GM08714 (cell line): Measurements from ENCODE around the gene MAP4K3.
"Not testable (repeated sequence)": the region's sequence is repeated elsewhere in the genome, so short reads cannot be mapped to it uniquely, and the experiment has no call there.

Experiments
- H3K4me3 ChIP-seq: fragments of 200-500 bp; sonication (Bioruptor generic); 2 replicates; pipeline ENCODE4 v1.5.1; 2014; ENCODE audit warnings: mild to moderate bottlenecking, low read length, inconsistent platforms
- ZNF274 ChIP-seq: IDR thresholded peaks from 2 replicates; pipeline ENCODE4 v1.6.1; 2012; ENCODE audit warnings: mild to moderate bottlenecking, low read depth, low read length

MAP4K3 gene

DNA sequence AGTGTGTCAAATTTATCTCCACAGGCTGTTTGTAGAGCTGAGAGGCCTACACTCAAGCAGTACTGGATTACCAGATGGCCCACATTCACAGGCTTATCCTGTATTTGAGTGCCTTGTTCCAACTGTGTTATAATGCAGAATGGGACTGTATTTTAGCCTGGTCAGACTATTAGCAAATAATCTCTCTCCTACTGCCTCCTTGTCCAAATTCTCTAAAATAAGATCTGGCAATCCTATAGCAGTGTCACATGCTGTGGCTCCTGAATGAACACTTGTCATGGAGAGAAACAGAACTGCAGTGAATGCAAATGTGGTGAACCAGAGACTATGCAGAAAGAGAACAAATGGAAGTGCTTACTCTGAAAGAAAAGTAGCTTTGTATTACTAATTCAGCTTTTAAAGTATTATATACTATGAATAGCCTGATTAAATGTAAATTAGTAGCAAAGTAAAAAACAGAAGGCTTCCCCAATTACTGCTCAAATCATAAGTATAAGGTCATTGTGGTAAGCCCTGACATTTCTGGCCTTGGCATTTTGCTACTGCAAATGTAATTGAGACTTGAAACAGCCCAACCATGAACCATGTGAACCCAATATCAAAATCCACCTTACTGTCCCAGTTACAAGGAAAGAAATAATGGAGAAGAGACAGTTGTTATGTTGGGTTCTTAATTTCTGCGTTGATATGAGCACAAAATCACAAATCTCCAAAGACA lies 80.0 kb downstream of the MAP4K3 start:
- H3K4me3 ChIP-seq, result no peak overlapping the region
- no peak for TF ChIP-seq ZNF274

DNA sequence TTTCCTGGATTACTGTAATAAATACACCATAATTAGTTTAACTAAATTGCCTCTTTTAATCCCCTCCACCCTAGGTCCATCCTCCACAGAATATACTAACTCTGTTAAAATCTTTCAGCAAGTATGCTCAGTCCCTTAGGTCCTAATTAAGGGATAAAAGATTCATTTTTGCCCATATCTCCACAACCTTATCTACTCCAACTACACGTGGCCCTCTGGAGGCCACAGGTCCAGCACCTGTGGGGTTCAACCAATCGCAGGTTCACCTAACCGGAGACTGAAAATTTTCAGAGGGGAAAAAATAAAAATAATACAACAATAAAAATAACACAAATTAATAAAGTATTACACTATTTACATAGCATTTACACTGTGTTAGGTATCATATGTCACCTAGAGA lies 86.4 kb downstream of the MAP4K3 start:
- TF ChIP-seq ZNF274, result no peak
- H3K4me3 ChIP-seq, result no peak overlapping the region

DNA sequence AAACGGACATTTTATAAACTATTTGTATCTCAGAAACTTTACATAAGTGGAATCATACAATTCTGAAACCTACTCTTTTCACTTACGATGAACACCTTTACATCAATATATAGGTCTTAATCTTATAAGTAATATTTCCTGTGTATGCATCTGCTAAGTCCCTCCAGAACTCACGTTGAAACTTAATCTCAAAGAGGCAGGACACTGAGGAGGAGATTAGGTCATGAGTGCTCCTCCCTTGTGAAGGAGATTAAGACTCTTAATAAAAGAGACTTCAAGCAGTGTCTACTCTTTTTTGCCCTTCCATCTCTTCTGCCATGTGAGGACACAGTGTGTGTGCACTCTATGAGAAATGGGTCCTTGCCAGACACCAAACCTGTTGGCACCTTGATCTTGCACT lies 98.6 kb downstream of the MAP4K3 start:
- H3K4me3 ChIP-seq, result no peak overlapping the region
- no peak for TF ChIP-seq ZNF274

DNA sequence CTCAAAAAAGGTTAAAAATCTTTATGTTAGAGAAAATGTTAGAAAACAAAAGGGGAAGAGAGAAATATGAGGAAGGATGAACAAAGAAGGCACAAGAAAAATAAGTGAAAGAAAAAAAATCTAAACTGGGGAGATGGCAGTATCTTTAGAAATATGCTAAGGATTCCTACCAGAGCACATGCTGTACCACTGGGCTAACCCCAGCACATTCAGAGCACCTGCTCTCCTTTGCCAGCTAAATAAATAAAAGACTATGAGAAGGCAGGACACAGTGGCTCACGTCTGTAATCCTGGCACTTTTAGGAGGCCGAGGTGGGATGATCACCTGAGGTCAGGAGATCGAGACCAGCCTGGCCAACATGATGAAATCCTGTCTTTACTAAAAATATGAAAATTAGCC lies 101.2 kb downstream of the MAP4K3 start:
- no peak overlapping the region for H3K4me3 ChIP-seq
- TF ChIP-seq ZNF274, result no peak

DNA sequence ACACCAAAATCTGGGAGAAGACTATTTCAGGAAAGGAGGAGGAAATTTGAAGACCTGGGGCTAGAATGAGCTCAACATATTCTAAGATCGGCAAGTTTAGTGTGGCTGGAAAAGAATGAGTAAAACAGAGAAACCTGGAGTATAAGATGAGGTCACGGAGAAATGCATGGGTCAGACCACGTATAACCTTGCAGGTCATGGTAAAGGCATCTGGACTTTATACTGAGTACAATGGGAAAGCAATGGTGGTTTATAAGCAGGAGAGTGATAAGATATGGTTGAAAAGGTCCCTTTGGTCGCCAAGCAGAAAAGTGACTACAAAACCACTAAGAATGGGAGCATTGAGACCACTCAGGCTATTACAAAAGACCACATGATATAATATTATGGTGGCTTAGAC lies 102.1 kb downstream of the MAP4K3 start:
- no peak for TF ChIP-seq ZNF274
- H3K4me3 ChIP-seq, result no peak overlapping the region

DNA sequence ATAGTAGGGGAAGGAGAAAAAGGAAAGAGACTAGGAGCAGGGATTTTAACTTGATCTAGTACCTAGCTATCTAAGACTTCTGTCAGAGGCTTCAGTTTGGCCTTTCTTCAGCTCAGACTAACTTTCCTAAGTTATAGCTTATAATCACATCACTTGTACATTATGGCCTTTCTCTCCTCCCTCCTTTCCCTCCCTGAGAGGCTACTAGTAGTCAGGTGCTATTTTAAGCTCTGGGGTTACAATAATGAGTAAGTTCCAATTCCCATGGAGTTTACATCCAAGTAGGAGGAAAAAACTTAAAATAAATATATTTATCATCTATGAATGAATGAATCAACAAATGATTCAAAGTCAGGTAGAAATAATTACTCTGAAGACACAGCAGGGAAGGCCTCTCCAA lies 102.6 kb downstream of the MAP4K3 start:
- TF ChIP-seq ZNF274, result no peak
- no peak overlapping the region for H3K4me3 ChIP-seq

DNA sequence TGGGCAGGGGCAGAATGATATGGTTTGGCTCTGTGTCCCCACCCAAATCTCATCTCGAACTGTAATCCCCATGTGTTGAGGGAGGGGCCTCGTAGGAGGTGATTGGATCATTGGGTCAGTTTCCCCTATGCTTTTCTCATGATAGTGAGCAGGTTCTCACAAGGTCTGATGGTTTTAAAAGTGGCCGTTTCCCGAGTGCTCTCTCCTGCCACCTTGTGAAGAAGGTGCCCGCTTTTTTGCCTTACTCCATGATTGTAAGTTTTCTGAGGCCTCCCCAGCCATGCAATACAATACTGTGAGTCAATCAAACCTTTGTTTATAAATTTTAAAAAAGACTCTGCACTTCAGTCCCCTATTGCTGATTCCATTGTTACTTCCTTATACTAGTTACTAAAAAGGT lies 110.4 kb downstream of the MAP4K3 start:
- no peak for TF ChIP-seq ZNF274
- no peak overlapping the region for H3K4me3 ChIP-seq

DNA sequence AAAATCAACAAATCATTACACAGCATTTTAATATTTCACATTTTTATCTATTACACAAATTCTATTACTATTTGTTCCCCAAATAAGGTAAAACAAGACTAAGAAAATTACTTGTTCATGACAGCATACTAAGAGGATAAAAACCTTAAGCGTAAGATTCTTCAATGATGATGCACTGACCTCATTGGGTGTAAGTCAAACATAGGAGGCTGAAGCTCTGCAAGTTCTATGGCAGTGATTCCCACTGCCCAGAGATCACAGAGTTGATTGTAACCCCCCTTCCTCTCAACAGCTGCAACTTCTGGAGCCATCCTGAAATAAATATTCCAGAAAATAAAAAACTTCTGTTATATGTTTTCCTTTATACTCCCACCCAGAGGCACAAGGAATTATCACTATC lies 111.1 kb downstream of the MAP4K3 start:
- TF ChIP-seq ZNF274, result no peak
- H3K4me3 ChIP-seq, result no peak overlapping the region

DNA sequence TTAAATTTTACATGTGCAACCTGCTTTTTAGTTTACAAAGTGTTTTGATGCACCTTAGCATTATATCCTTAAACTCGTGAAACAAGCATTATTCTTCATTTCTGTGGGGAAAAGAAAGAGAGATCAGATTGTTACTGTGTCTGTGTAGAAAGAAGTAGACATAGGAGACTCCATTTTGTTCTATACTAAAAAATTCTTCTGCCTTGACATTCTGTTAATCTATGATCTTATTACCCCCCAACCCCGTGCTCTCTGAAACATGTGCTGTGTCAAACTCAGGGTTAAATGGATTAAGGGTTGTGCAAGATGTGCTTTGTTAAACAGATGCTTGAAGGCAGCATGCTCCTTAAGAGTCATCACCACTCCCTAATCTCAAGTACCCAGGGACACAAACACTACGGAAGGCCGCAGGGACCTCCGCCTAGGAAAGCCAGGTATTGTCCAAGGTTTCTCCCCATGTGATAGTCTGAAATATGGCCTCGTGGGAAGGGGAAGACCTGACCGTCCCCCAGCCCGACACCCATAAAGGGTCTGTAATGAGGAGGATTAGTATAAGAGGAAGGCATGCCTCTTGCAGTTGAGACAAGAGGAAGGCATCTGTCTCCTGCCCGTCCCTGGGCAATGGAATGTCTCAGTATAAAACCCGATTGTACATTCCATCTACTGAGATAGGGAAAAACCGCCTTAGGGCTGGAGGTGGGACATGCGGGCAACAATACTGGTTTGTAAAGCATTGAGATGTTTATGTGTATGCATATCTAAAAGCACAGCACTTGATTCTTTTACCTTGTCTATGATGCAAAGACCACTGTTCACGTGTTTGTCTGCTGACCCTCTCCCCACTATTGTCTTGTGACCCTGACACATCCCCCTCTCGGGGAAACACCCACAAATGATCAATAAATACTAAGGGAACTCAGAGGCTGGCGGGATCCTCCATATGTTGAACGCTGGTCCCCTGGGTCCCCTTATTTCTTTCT lies 115.7 kb downstream of the MAP4K3 start:
- not testable (repeated sequence) for H3K4me3 ChIP-seq

DNA sequence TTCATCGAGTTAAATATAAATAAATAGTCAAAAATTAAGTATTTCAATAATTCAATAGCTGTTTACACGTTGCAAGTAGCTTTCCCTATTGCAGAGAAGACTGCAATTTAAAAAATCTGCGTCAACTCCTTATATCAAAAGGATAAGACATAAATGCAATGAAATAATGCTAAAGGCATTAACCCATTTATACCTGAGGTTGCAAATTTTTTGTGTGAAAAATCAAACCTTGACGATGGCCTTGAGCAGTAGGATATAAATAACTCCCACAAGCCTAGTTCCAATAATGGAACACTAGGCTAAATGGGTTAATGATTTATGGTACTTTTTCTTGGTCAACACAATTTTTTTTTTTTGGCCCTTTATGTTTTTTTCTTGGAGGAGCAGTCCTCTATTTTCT lies 116.9 kb downstream of the MAP4K3 start:
- no peak for TF ChIP-seq ZNF274
- H3K4me3 ChIP-seq, result no peak overlapping the region

DNA sequence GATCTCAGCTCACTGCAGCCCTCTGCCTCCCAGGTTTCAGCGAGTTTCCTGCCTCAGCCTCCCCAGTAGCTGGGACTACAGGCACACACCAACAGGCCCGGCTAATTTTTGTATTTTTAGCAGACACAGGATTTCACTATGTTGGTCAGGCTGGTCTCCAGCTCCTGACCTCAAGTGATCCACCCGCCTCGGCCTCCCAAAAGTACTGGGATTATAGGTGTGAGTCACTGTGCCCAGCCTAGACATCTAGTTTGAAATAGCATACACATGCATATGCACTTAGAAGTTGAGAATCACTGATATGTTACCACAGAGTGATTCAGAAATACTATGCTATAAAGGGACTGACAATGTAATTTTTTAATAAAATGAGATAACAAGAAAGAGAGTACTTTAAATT lies 123.5 kb downstream of the MAP4K3 start:
- H3K4me3 ChIP-seq, result no peak overlapping the region

DNA sequence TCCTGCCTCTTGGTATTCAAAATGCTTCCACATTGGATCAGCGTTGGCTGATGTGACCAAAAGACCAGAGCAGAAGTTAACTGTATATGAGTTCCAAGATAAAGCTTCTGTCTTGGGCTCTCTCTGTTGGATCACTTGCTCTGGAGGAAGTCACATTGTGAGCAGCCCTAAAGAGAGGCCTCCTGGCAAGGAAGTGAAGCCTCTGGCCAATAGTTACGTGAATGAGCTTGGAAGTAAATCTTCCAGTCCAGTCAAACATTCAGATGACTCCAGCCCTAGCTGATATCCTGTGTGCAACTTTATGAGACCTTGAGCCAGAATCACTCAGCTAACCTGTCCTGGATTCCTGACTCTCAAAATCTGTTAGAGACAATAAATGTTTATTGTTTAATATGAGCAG lies 125.6 kb downstream of the MAP4K3 start:
- TF ChIP-seq ZNF274, result no peak
- no peak overlapping the region for H3K4me3 ChIP-seq

More for the DNA sequence above, 123.5 kb downstream of the MAP4K3 start:
- no peak for TF ChIP-seq ZNF274

DNA sequence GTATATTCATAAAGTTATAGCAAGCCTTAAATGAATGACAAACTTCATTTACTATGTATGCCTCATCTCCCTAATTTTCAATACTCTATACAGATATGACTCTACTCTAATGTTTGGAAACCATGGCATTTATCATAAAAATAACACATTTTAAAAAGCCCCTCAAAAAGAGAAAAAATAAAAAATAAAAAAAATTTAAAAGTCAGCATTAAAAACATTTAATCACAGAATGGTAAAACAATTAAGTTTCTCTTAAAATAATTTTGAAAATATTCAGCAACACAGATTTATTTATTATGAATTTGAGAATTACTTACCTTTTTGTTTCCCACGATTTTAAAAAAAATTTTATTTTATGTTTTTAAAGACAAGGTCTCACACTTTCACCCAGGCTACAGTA lies 128.3 kb downstream of the MAP4K3 start:
- no peak for TF ChIP-seq ZNF274
- H3K4me3 ChIP-seq, result no peak overlapping the region

DNA sequence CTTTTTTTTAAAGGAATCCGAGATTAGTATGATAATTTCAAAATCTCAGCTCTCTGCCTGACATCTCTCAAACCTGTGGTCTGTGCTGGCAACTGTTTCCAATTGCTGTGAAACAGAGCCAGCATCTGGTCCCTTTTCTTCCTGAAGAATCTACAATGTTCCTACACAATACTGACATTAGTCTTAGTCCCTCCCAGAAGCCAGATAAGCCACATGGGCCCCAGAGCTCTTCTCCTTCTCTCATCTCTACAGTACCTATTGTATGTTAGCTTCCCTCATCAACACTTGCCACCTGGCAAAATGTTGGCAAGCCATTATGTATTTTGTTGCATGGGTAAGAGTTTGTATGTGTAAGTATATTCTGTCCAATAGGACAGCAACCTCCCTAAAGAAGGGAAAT lies 130.5 kb downstream of the MAP4K3 start:
- TF ChIP-seq ZNF274, result no peak

DNA sequence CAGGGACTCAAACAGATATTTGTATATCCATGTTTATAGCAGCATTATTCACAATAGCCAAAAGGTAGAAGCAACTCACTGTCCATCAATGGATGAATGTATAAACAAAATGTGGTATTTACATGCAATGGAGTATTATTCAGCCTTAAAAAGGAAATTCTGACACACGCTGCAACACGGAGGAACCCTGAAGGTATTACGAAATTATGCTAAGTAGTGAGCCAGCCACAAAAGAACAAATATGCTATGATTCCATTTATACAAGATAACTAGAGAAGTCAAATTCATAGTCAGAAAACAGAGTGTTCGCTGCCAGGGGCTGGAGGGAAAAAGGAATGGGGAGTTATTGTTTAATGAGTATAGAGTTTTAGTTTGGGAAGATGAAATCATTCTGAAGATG lies 132.4 kb downstream of the MAP4K3 start:
- no peak overlapping the region for H3K4me3 ChIP-seq
- TF ChIP-seq ZNF274, result no peak

More for the DNA sequence above, 130.5 kb downstream of the MAP4K3 start:
- no peak overlapping the region for H3K4me3 ChIP-seq

DNA sequence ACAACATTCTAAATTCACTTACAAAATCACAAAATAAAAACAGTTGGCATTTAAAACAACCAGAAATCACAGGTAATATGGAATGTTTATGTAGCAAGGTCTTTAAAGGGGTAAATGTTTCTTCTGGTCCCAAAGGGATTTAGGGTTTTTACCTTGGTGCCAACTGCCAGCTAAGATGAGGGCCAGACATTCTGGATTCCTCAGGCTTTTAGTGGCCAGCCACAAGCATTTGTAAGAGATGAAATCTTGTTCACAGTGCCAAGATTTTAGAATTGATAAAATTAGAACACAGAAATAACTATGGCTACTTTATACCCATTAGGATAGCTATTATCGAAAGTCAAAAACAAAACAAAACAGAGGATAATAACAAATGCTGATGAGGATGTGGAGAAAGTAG lies 132.9 kb downstream of the MAP4K3 start:
- H3K4me3 ChIP-seq, result no peak overlapping the region
- TF ChIP-seq ZNF274, result no peak
